B cell (primary cell): ENCODE results near the gene KDM4F.

Experiments
- CTCF ChIP-seq: fragments of 200-600 bp; IDR thresholded peaks from one replicate; pipeline ENCODE4 v1.8.0; 2022; ENCODE audit warnings: antibody characterized with exemption, mild to moderate bottlenecking
- EZH2 ChIP-seq: IDR thresholded peaks from 2 replicates; pipeline ENCODE4 v1.6.1; 2012; ENCODE audit warnings: borderline replicate concordance, low read depth, mild to moderate bottlenecking, moderate library complexity, low read length; ENCODE audit not compliant: insufficient read depth, poor library complexity, severe bottlenecking

- no peak for TF ChIP-seq EZH2
- no peak for TF ChIP-seq CTCF
Observed at GRCh38 chr11:95057959-95058358, 8.7 kb downstream of the KDM4F start.
